ENCODE results near the gene INSYN1. TPM values are rescaled to one million over a fixed set of nuclear protein-coding genes. Genes with fewer than 3 reads are reported as not detected.

The INSYN1 gene
- total RNA-seq, 1 donor from 2014 or later = 12.7 TPM

GRCh38 chr15:73770050-73770449 is 16.9 kb upstream of the INSYN1 start:
- DNase-seq (ENCODE audit: low spot score in 2 of 2, unreplicated experiment in 2 of 2) = no peak
- Mint-ChIP-seq H3K4me1 (peaks cover 11% of the 10 kb centered on the region), H3K9me3 (no peaks in the 10 kb centered on the region), H3K36me3 (no peaks in the 10 kb centered on the region), H3K27me3 (ENCODE audit: low read depth) (peaks cover 14% of the 10 kb centered on the region), H3K4me3 (no peak overlapping the region), H3K27ac (no peak overlapping the region)
- no peak for TF ChIP-seq CTCF (IDR thresholded peaks at IDR 0.05; ENCODE audit: unreplicated experiment)

- H3K9me3 Mint-ChIP-seq = no peaks in the 10 kb centered on the region
- no peak overlapping the region for H3K4me3 Mint-ChIP-seq
- no peak for TF ChIP-seq CTCF (IDR thresholded peaks at IDR 0.05; ENCODE audit: unreplicated experiment)
- no peak for DNase-seq (ENCODE audit: low spot score in 2 of 2, unreplicated experiment in 2 of 2)
- no peak overlapping the region for H3K27ac Mint-ChIP-seq
- peaks cover 17% of the 10 kb centered on the region for H3K27me3 Mint-ChIP-seq (ENCODE audit: low read depth)
- no peaks in the 10 kb centered on the region for H3K4me1 Mint-ChIP-seq
- H3K36me3 Mint-ChIP-seq = no peaks in the 10 kb centered on the region
These were observed 14.8 kb upstream of the INSYN1 start for GRCh38 chr15:73767806-73768501.

- no peaks in the 10 kb centered on the region for H3K36me3 Mint-ChIP-seq
- H3K4me3 Mint-ChIP-seq = no peak overlapping the region
- H3K27me3 Mint-ChIP-seq (ENCODE audit: low read depth) = peaks cover 17% of the 10 kb centered on the region
- no peak overlapping the region for H3K27ac Mint-ChIP-seq
- H3K9me3 Mint-ChIP-seq = no peaks in the 10 kb centered on the region
- DNase-seq (ENCODE audit: low spot score in 2 of 2, unreplicated experiment in 2 of 2) = no peak
- no peak for TF ChIP-seq CTCF (IDR thresholded peaks at IDR 0.05; ENCODE audit: unreplicated experiment)
- H3K4me1 Mint-ChIP-seq = no peaks in the 10 kb centered on the region
These were observed 13.4 kb upstream of the INSYN1 start for GRCh38 chr15:73766598-73766997.

GRCh38 chr15:73765778-73766177 is 12.6 kb upstream of the INSYN1 start:
- no peak for TF ChIP-seq CTCF (IDR thresholded peaks at IDR 0.05; ENCODE audit: unreplicated experiment)
- no peak for DNase-seq (ENCODE audit: low spot score in 2 of 2, unreplicated experiment in 2 of 2)
- H3K27ac Mint-ChIP-seq = no peak overlapping the region
- no peaks in the 10 kb centered on the region for H3K36me3 Mint-ChIP-seq
- no peak overlapping the region for H3K4me3 Mint-ChIP-seq
- no peaks in the 10 kb centered on the region for H3K9me3 Mint-ChIP-seq
- H3K4me1 Mint-ChIP-seq = no peaks in the 10 kb centered on the region
- H3K27me3 Mint-ChIP-seq (ENCODE audit: low read depth) = peaks cover 17% of the 10 kb centered on the region

- Mint-ChIP-seq H3K27ac (no peak overlapping the region), H3K9me3 (no peaks in the 10 kb centered on the region), H3K27me3 (ENCODE audit: low read depth) (peaks cover 17% of the 10 kb centered on the region), H3K36me3 (no peaks in the 10 kb centered on the region), H3K4me3 (no peak overlapping the region), H3K4me1 (no peaks in the 10 kb centered on the region)
- TF ChIP-seq CTCF (IDR thresholded peaks at IDR 0.05; ENCODE audit: unreplicated experiment) = no peak
- no peak for DNase-seq (ENCODE audit: low spot score in 2 of 2, unreplicated experiment in 2 of 2)
These were observed 10.8 kb upstream of the INSYN1 start for GRCh38 chr15:73763931-73764330.
